ENCODE data around the gene TMCO4.

TMCO4 gene

GRCh38 chr1:19743793-19744192 is 55.9 kb downstream of the TMCO4 start:
- H3K79me1 ChIP-seq (ENCODE audit: low read length) = no peaks in the 10 kb centered on the region
- H3K4me2 ChIP-seq (ENCODE audit: low read length) = no peak overlapping the region
- DNase-seq = no peak
- H2BK120ac ChIP-seq (ENCODE audit: insufficient read depth, low read length, poor library complexity) = no peak overlapping the region
- no peak overlapping the region for H3K18ac ChIP-seq (ENCODE audit: low read length)
- no peak overlapping the region for H3K4ac ChIP-seq (ENCODE audit: low read depth, low read length)
- H2BK12ac ChIP-seq (ENCODE audit: low read length) = no peak overlapping the region
- H3K4me1 ChIP-seq (ENCODE audit: control insufficient read depth in 1 of 2, insufficient read depth in 2 of 2, low read length in 2 of 2) = no peaks in the 10 kb centered on the region
- H4K8ac ChIP-seq (ENCODE audit: low read depth, low read length) = no peak overlapping the region
- H3K27ac ChIP-seq (ENCODE audit: low read depth, low read length) = no peak overlapping the region
- no peak overlapping the region for H3K9ac ChIP-seq (ENCODE audit: low read length)
- H3K27me3 ChIP-seq (ENCODE audit: insufficient read depth, low read length) = no peaks in the 10 kb centered on the region
- H4K91ac ChIP-seq (ENCODE audit: low read depth, low read length) = no peak overlapping the region
- H4K12ac ChIP-seq (ENCODE audit: low read depth, low read length) = no peak overlapping the region
- no peak overlapping the region for H3K14ac ChIP-seq (ENCODE audit: low read length)
- peaks cover 3% of the 10 kb centered on the region for H3K9me3 ChIP-seq (ENCODE audit: insufficient read depth, low read depth, low read length)
- WGBS (ENCODE audit: extremely low coverage, insufficient coverage, insufficient read length) = no CpG with 5 or more reads among the region's 9 CpGs
- H2BK5ac ChIP-seq (ENCODE audit: low read depth, low read length, poor library complexity) = no peak overlapping the region
- H3K4me3 ChIP-seq (ENCODE audit: low read depth, low read length) = no peak overlapping the region
- H3K36me3 ChIP-seq (ENCODE audit: control insufficient read depth in 1 of 2, insufficient read depth in 2 of 2, low read length in 2 of 2) = peaks cover 0 to 3% of the 10 kb centered on the region in 2 experiments
- H2AK5ac ChIP-seq (ENCODE audit: low read length) = no peak overlapping the region
- no peak overlapping the region for H2AFZ ChIP-seq (ENCODE audit: insufficient read depth, low read length, poor library complexity)
- no peak overlapping the region for H3K23ac ChIP-seq (ENCODE audit: low read length)
- H3K79me2 ChIP-seq (ENCODE audit: control insufficient read depth, insufficient read depth, low read length, poor library complexity) = no peaks in the 10 kb centered on the region

GRCh38 chr1:19743180-19743579 is 56.5 kb downstream of the TMCO4 start:
- Histone ChIP-seq H3K4ac (ENCODE audit: low read depth, low read length) (no peak overlapping the region), H2AFZ (ENCODE audit: insufficient read depth, low read length, poor library complexity) (no peak overlapping the region), H3K79me1 (ENCODE audit: low read length) (no peaks in the 10 kb centered on the region), H3K27ac (ENCODE audit: low read depth, low read length) (no peak overlapping the region), H4K91ac (ENCODE audit: low read depth, low read length) (no peak overlapping the region), H4K12ac (ENCODE audit: low read depth, low read length) (no peak overlapping the region), H3K23ac (ENCODE audit: low read length) (no peak overlapping the region), H3K79me2 (ENCODE audit: control insufficient read depth, insufficient read depth, low read length, poor library complexity) (no peaks in the 10 kb centered on the region), H3K27me3 (ENCODE audit: insufficient read depth, low read length) (no peaks in the 10 kb centered on the region), H3K36me3 (ENCODE audit: control insufficient read depth in 1 of 2, insufficient read depth in 2 of 2, low read length in 2 of 2) (peaks cover 0 to 3% of the 10 kb centered on the region in 2 experiments), H3K4me2 (ENCODE audit: low read length) (no peak overlapping the region), H3K4me1 (ENCODE audit: control insufficient read depth in 1 of 2, insufficient read depth in 2 of 2, low read length in 2 of 2) (no peaks in the 10 kb centered on the region), H3K18ac (ENCODE audit: low read length) (no peak overlapping the region), H2BK5ac (ENCODE audit: low read depth, low read length, poor library complexity) (no peak overlapping the region), H3K9ac (ENCODE audit: low read length) (no peak overlapping the region), H3K14ac (ENCODE audit: low read length) (no peak overlapping the region), H3K9me3 (ENCODE audit: insufficient read depth, low read depth, low read length) (peaks cover 3% of the 10 kb centered on the region), H2BK120ac (ENCODE audit: insufficient read depth, low read length, poor library complexity) (no peak overlapping the region), H4K8ac (ENCODE audit: low read depth, low read length) (no peak overlapping the region), H2AK5ac (ENCODE audit: low read length) (no peak overlapping the region), H2BK12ac (ENCODE audit: low read length) (no peak overlapping the region), H3K4me3 (ENCODE audit: low read depth, low read length) (no peak overlapping the region)
- no peak for DNase-seq
- WGBS (ENCODE audit: extremely low coverage, insufficient coverage, insufficient read length) = no CpG with 5 or more reads among the region's 3 CpGs

- Histone ChIP-seq H4K12ac (ENCODE audit: low read depth, low read length) (no peak overlapping the region), H3K9me3 (ENCODE audit: insufficient read depth, low read depth, low read length) (peaks cover 3% of the 10 kb centered on the region), H3K27ac (ENCODE audit: low read depth, low read length) (no peak overlapping the region), H3K9ac (ENCODE audit: low read length) (no peak overlapping the region), H2BK12ac (ENCODE audit: low read length) (no peak overlapping the region), H4K91ac (ENCODE audit: low read depth, low read length) (no peak overlapping the region), H2AK5ac (ENCODE audit: low read length) (no peak overlapping the region), H3K18ac (ENCODE audit: low read length) (no peak overlapping the region), H3K79me2 (ENCODE audit: control insufficient read depth, insufficient read depth, low read length, poor library complexity) (no peaks in the 10 kb centered on the region), H3K79me1 (ENCODE audit: low read length) (no peaks in the 10 kb centered on the region), H3K4me2 (ENCODE audit: low read length) (no peak overlapping the region), H3K27me3 (ENCODE audit: insufficient read depth, low read length) (no peaks in the 10 kb centered on the region), H2BK5ac (ENCODE audit: low read depth, low read length, poor library complexity) (no peak overlapping the region), H4K8ac (ENCODE audit: low read depth, low read length) (no peak overlapping the region), H3K36me3 (ENCODE audit: control insufficient read depth in 1 of 2, insufficient read depth in 2 of 2, low read length in 2 of 2) (no peaks in the 10 kb centered on the region), H3K4ac (ENCODE audit: low read depth, low read length) (no peak overlapping the region), H2AFZ (ENCODE audit: insufficient read depth, low read length, poor library complexity) (no peak overlapping the region), H2BK120ac (ENCODE audit: insufficient read depth, low read length, poor library complexity) (no peak overlapping the region), H3K4me3 (ENCODE audit: low read depth, low read length) (no peak overlapping the region), H3K14ac (ENCODE audit: low read length) (no peak overlapping the region), H3K4me1 (ENCODE audit: control insufficient read depth in 1 of 2, insufficient read depth in 2 of 2, low read length in 2 of 2) (no peaks in the 10 kb centered on the region), H3K23ac (ENCODE audit: low read length) (no peak overlapping the region)
- WGBS (ENCODE audit: extremely low coverage, insufficient coverage, insufficient read length) = no CpG with 5 or more reads among the region's 5 CpGs
- DNase-seq = no peak
Measured at GRCh38 chr1:19739628-19740027, 60.1 kb downstream of the TMCO4 start.

- Histone ChIP-seq H4K91ac (ENCODE audit: low read depth, low read length) (no peak overlapping the region), H2BK5ac (ENCODE audit: low read depth, low read length, poor library complexity) (no peak overlapping the region), H3K79me1 (ENCODE audit: low read length) (no peaks in the 10 kb centered on the region), H3K9me3 (ENCODE audit: insufficient read depth, low read depth, low read length) (no peaks in the 10 kb centered on the region), H4K12ac (ENCODE audit: low read depth, low read length) (no peak overlapping the region), H2AFZ (ENCODE audit: insufficient read depth, low read length, poor library complexity) (no peak overlapping the region), H3K4ac (ENCODE audit: low read depth, low read length) (no peak overlapping the region), H3K23ac (ENCODE audit: low read length) (no peak overlapping the region), H2BK120ac (ENCODE audit: insufficient read depth, low read length, poor library complexity) (no peak overlapping the region), H4K8ac (ENCODE audit: low read depth, low read length) (no peak overlapping the region), H3K4me2 (ENCODE audit: low read length) (no peak overlapping the region), H3K27ac (ENCODE audit: low read depth, low read length) (no peak overlapping the region), H2BK12ac (ENCODE audit: low read length) (no peak overlapping the region), H2AK5ac (ENCODE audit: low read length) (no peak overlapping the region), H3K14ac (ENCODE audit: low read length) (no peak overlapping the region), H3K9ac (ENCODE audit: low read length) (no peak overlapping the region), H3K36me3 (ENCODE audit: control insufficient read depth in 1 of 2, insufficient read depth in 2 of 2, low read length in 2 of 2) (peaks cover 0 to 2% of the 10 kb centered on the region in 2 experiments), H3K79me2 (ENCODE audit: control insufficient read depth, insufficient read depth, low read length, poor library complexity) (no peaks in the 10 kb centered on the region), H3K4me3 (ENCODE audit: low read depth, low read length) (no peak overlapping the region), H3K18ac (ENCODE audit: low read length) (no peak overlapping the region), H3K27me3 (ENCODE audit: insufficient read depth, low read length) (no peaks in the 10 kb centered on the region), H3K4me1 (ENCODE audit: control insufficient read depth in 1 of 2, insufficient read depth in 2 of 2, low read length in 2 of 2) (no peaks in the 10 kb centered on the region)
- no CpG with 5 or more reads among the region's 2 CpGs for WGBS (ENCODE audit: extremely low coverage, insufficient coverage, insufficient read length)
- no peak for DNase-seq
Measured at GRCh38 chr1:19738669-19739068, 61.0 kb downstream of the TMCO4 start.
